Epidermal melanocyte (primary cell): ENCODE results near the gene SYNE3.
A peak's percentile ranks its signal among the peaks of the same experiment; 100 is the strongest.
"Not testable (repeated sequence)": the region's sequence is repeated elsewhere in the genome, so short reads cannot be mapped to it uniquely, and the experiment has no call there.

Source experiments
- DNase-seq: peaks from one replicate; pipeline ENCODE4 v3.0.0; 2011; ENCODE audit warnings: low spot score; ENCODE audit not compliant: insufficient read length

Gene SYNE3

GRCh38 chr14:95523815-95524448 lies 7.5 kb upstream of the SYNE3 start:
- DNase-seq: no peak

GRCh38 chr14:95523051-95523814 lies 6.8 kb upstream of the SYNE3 start:
- DNase-seq: no peak

GRCh38 chr14:95522556-95522955 lies 6.1 kb upstream of the SYNE3 start:
- DNase-seq: no peak

GRCh38 chr14:95522116-95522515 lies 5.7 kb upstream of the SYNE3 start:
- DNase-seq: no peak

- DNase-seq: no peak
Observed at GRCh38 chr14:95521001-95521400, 4.6 kb upstream of the SYNE3 start.

GRCh38 chr14:95520346-95520745 lies 3.9 kb upstream of the SYNE3 start:
- DNase-seq: no peak

GRCh38 chr14:95519699-95520098 lies 3.2 kb upstream of the SYNE3 start:
- DNase-seq: no peak

- no peak for DNase-seq
Observed at GRCh38 chr14:95518045-95518751, 1.7 kb upstream of the SYNE3 start.

- no peak for DNase-seq
Observed at GRCh38 chr14:95515596-95516552, 576 bp downstream of the SYNE3 start.

- peak; percentile 84 for DNase-seq
Observed at GRCh38 chr14:95515080-95515489, 1.4 kb downstream of the SYNE3 start.

GRCh38 chr14:95514131-95515079 lies 2.0 kb downstream of the SYNE3 start:
- DNase-seq: no peak

- no peak for DNase-seq
Observed at GRCh38 chr14:95513291-95513690, 3.2 kb downstream of the SYNE3 start.

GRCh38 chr14:95511687-95512086 lies 4.8 kb downstream of the SYNE3 start:
- DNase-seq: no peak

- DNase-seq: no peak
Observed at GRCh38 chr14:95510804-95511203, 5.6 kb downstream of the SYNE3 start.

- DNase-seq: not testable (repeated sequence)
Observed at GRCh38 chr14:95510344-95510743, 6.1 kb downstream of the SYNE3 start.

GRCh38 chr14:95509495-95509894 lies 7.0 kb downstream of the SYNE3 start:
- DNase-seq: no peak

- no peak for DNase-seq
Observed at GRCh38 chr14:95508377-95508776, 8.1 kb downstream of the SYNE3 start.

- no peak for DNase-seq
Observed at GRCh38 chr14:95507701-95508103, 8.7 kb downstream of the SYNE3 start.

- peak; percentile 84 for DNase-seq
Observed at GRCh38 chr14:95507174-95507573, 9.3 kb downstream of the SYNE3 start.

- DNase-seq: no peak
Observed at GRCh38 chr14:95505030-95505589, 11.3 kb downstream of the SYNE3 start.
